Hepatic stellate cell (primary cell): ENCODE measurements around the gene CARMIL3.
A peak's percentile ranks its signal among the peaks of the same experiment; 100 is the strongest.
"Not testable (repeated sequence)": the region's sequence is repeated elsewhere in the genome, so short reads cannot be mapped to it uniquely, and the experiment has no call there.

ENCODE experiments used
- DNase-seq: peaks from one replicate; pipeline ENCODE4 v3.0.0; 2011; ENCODE audit warnings: low spot score

Gene CARMIL3, protein sequence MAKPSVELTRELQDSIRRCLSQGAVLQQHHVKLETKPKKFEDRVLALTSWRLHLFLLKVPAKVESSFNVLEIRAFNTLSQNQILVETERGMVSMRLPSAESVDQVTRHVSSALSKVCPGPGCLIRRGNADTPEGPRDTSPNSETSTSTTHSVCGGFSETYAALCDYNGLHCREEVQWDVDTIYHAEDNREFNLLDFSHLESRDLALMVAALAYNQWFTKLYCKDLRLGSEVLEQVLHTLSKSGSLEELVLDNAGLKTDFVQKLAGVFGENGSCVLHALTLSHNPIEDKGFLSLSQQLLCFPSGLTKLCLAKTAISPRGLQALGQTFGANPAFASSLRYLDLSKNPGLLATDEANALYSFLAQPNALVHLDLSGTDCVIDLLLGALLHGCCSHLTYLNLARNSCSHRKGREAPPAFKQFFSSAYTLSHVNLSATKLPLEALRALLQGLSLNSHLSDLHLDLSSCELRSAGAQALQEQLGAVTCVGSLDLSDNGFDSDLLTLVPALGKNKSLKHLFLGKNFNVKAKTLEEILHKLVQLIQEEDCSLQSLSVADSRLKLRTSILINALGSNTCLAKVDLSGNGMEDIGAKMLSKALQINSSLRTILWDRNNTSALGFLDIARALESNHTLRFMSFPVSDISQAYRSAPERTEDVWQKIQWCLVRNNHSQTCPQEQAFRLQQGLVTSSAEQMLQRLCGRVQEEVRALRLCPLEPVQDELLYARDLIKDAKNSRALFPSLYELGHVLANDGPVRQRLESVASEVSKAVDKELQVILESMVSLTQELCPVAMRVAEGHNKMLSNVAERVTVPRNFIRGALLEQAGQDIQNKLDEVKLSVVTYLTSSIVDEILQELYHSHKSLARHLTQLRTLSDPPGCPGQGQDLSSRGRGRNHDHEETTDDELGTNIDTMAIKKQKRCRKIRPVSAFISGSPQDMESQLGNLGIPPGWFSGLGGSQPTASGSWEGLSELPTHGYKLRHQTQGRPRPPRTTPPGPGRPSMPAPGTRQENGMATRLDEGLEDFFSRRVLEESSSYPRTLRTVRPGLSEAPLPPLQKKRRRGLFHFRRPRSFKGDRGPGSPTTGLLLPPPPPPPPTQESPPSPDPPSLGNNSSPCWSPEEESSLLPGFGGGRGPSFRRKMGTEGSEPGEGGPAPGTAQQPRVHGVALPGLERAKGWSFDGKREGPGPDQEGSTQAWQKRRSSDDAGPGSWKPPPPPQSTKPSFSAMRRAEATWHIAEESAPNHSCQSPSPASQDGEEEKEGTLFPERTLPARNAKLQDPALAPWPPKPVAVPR (N-terminal part only)

DNA sequence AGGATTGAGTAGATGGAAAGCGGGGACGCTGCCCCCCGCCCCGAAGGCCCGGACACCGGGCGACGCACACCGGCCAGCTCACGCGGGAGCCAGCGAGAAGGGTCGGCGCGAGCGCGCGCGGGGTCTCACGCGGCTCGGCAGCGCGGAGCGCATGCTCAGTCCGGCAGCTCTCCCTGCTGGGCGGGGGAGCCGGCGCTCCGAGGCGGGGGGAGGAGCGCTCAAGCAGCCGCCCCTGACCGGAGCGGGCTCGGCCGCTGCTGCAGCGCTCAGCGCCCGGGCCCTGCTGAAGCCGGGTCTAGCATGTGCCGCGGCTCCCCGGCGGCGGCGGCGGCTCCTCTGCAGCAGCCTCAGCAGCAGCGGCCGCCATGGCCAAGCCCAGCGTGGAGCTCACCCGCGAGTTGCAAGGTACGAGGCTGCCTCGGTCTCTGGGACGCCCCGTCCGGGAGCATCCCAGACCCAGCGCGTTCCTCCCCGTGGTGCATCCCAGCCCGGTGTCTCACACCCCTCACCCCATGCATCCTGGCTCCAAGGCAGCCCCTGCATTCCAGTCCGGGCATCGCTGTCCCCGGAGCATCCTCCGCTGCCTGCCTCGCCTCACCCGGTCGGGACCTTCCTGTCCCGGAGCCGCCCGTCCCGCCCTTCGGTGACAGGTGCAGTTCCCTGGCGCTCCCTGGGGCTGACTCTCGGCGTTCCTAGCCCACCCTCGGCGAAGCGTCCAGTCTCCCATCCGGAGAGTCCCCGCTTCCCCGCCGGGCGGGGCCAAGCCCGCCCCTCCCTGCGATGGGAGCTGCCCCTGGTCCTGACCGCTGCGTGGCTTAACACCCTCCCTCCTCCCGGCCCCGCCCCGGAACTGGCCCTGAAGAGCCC lies at the start of gene CARMIL3:
CARMIL3 (plus strand) TSS at position 221 of the 867 bp plus-strand sequence; CDS start at position 366, 145 bp downstream.
- DNase-seq = peak; percentile 80

DNA sequence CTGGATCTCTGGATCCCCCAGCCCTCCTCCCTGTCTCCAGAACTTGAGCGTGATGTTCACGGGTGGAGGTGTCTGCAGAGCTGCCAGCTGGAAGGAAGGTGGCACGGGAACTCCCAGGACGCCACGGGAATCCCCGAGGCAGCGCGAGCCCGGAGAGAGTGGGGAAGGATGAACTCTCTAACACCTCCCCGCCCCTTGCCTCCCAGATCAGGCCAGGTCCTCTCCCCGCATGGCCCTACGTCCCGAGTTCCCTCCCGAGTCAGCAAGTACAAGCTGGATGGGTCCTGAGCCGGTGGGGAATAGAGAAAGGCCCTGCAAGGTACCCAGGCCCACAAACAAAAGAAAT lies 45.4 kb upstream of the CARMIL3 start:
- not testable (repeated sequence) for DNase-seq

DNA sequence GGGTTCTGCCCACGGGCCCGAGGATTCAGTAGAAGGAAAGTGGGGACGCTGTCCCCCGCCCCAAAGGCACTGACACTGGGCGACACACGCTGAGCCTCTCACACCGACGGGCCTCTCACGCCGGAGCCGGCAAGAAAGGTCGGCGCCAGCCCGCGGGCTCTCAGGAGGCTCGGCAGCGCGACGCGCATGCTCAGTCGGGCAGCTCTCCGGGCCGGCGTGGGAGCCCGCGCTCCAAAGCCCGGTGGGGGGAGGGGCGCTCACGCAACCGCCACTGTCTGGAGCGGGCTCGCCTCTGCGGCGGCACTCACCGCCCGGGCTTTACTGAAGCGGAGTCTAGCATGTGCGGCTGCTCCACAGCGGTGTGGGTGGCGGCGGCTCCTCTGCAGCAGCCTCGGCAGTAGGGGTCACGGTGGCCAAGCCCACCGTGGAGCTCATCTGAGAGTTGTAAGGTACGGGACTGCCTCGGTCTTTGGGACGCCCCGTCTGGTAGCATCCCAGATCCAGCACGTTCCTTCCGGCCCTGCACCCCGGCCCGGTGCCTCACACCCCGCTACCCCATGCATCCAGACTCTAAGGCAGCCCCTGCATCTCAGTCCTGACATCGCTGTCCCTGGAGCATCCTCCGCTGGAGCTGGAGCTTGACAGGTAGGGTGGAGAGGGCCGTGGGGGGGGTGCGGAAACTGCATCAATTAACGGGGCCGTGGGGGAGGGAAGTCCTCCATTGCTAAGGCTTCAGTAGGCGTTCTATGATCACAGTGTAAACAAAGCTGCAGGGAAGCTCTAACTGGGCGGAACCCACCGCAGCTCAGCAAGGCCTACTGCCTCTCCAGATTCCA lies 44.8 kb upstream of the CARMIL3 start:
- DNase-seq = not testable (repeated sequence)

DNA sequence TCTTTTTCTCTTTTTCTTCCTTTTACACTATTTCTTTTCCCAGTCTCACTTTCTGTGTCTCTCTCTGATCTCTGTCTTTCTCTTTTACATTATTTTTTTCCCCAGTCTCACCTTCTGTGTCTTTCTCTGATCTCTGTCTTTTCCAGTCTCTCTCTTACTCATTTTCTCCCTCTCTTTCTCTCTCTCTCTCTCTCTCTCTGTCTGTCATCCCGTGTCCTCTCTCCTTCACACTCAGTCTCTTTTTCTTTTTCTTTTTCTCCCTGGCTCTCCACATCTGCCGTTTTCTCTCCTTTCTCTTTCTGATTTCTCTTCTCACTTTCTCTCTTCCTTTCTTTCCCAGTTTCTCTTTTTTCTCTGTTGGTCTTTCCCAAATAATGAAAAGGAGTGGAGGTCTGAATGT lies 40.8 kb upstream of the CARMIL3 start:
- DNase-seq = no peak

DNA sequence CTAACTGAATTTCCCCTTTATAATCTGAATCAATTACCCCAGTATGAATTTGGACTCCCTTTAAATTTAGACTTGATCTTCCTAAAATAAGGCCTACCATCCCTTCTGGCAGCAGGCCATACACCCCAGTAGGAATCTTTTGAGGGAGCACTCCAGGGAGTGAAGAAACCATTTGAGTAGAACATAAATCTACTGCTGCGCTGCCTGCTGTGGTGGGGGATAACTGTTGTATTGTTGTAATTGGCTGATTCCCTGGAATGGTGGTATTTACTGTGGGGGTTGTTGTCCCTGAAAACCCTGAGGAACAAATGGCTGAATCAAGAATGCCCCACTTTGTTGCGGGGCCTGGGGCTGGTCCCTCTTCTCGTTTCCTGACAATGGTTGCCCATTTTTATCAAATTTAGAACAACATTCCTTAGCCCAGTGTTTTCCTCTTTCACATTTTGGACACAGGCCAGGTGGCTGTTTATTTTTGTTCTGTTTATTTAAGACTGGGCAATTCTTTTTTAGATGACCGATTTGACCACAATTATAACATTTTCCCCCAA lies 39.0 kb upstream of the CARMIL3 start:
- not testable (repeated sequence) for DNase-seq

DNA sequence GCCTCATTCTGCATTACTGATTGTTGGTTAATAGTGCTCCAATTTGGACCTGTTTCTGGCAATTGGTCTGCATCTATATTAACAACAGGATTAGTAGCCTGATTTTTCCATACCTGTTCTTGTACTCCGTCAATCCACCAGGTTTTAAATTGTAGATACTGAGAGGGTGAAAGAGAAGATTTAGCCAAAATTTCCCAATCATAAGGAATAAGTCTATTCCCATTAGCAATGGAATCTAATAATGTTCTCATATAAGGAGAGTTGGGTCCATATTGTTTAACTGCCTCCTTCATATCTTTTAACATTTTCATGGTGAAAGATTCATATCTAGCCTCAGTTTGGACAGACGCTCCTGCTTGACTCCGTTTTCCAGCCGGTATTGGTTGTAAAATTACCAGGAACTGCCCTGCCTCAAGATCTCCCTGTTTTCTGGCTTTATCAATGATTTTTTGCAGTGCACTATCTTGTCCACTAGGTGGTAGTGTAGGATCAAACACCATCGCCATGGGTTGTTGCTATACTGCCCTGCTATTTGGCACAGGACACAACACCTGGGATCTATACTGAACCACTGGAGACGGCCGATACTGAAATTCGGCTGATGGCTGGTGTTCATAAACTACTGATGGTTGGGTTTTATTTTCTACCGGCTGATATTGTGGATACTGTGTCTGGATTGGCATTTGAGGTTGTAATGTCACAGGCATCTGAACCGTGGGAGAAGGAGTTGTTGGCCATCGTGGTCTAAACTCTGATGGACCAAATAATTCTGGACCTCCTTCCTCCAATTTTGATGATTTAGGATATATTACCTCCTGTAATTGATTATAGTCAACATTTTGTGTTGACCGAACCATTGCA lies 37.9 kb upstream of the CARMIL3 start:
- DNase-seq = peak; percentile 60

DNA sequence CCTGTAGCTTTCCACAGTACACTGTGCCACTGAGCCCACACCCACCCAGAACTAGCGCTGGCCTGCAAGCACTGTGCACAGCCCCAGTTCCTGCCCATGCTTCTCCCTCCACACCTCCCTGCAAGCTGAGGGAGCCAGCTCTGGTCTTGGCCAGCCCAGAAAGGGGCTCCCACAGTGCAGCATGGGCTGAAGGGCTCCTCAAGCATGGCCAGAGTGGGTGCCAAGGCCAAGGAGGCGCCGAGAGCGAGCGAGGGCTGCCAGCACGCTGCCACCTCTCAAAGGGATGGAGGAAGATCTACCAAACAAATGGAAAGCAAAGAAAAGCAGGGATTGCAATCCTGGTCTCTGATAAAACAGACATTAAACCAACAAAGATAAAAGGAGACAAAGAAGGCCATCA lies 36.1 kb upstream of the CARMIL3 start:
- DNase-seq = not testable (repeated sequence)

DNA sequence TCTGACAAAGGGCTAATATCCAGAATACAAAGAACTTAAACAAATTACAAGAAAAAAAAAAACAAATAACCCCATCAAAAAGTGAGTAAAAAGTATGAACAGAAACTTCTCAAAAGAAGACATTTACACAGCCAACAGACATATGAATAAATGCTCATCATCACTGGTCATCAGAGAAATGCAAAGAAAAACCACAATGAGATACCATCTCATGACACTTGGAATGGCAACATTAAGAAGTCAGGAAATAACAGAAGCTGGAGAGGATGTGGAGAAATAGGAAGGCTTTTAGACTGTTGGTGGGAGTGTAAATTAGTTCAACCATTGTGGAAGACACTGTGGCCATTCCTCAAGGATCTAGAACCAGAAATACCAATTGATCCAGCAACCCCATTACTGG lies 32.8 kb upstream of the CARMIL3 start:
- not testable (repeated sequence) for DNase-seq

DNA sequence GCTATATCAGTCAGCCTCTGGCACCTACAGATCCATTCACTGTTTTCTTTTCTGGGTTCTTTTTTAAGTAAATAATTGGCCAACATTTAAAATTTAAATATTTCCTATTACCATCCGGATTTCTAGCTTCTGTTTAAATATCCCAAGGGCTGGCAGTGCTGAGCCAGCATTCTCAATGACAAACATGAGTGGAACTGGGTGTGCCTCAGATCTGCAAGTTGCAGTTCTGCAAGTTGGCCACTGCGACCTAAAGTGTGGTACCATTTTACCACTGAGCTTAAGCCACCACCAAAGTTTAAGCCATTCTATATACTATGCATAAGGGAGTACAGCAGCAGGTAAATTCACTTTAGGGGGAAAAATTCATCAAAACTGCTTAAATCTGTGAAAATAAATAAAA lies 31.9 kb upstream of the CARMIL3 start:
- not testable (repeated sequence) for DNase-seq

DNA sequence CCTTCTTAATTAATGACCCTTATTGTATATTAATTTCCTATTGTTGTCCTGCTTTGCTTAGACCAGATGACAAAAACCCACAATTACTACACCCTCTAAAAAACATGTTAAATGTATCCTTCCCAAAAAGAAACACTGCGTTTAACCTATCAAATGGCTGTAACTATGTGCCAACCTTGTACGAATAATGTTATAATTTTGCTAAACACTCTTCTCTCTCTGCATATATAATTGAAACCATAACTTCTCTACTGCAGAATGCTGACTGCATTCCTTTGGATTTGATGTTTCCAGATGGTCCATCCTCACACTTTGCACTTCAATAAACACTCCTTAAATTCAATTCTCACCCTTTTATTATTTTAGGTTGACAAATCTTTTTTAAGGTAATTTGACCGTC lies 31.3 kb upstream of the CARMIL3 start:
- not testable (repeated sequence) for DNase-seq

DNA sequence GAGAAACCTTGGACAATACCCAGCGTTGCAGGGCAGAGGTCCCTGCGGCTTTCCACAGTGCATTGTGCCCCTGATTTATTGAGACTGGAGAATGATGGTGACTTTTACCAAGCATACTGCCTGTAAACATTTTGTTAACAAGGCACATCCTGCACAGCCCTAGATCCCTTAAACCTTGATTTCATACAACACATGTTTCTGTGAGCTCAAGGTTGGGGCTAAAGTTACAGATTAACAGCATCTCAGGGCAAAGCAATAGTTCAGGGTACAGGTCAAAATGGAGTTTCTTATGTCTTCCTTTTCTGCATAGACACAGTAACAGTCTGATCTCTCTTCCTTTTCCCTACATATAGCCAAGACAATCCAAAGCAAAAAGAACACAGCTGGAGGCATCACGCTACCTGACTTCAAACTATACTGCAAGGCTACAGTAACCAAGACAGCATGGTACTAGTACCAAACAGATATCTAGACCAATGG lies 26.8 kb upstream of the CARMIL3 start:
- not testable (repeated sequence) for DNase-seq

DNA sequence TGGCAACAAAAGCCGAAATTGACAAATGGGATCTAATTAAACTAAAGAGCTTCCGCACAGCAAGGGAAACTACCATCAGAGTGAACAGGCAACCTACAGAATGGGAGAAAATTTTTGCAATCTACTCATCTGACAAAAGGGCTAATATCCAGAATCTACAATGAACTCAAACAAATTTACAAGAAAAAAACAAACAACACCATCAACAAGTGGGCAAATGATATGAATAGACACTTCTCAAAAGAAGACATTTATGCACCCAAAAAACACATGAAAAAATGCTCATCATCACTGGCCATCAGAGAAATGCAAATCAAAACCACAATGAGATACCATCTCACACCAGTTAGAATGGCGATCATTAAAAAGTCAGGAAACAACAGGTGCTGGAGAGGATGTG lies 22.1 kb upstream of the CARMIL3 start:
- not testable (repeated sequence) for DNase-seq

DNA sequence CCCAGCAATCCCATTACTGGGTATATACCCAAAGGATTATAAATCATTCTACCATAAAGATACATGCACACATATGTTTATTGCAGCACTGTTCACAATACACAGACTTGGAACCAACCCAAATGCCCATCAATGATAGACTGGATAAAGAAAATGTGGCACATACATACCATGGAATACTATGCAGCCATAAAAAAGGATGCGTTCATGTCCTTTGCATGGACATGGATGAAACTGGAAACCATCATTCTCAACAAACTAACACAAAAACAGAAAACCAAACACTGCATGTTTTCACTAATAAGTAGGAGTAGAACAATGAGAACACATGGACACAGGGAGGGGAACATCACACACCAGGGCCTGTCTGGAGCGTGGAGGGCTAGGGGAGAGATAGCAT lies 20.5 kb upstream of the CARMIL3 start:
- not testable (repeated sequence) for DNase-seq

DNA sequence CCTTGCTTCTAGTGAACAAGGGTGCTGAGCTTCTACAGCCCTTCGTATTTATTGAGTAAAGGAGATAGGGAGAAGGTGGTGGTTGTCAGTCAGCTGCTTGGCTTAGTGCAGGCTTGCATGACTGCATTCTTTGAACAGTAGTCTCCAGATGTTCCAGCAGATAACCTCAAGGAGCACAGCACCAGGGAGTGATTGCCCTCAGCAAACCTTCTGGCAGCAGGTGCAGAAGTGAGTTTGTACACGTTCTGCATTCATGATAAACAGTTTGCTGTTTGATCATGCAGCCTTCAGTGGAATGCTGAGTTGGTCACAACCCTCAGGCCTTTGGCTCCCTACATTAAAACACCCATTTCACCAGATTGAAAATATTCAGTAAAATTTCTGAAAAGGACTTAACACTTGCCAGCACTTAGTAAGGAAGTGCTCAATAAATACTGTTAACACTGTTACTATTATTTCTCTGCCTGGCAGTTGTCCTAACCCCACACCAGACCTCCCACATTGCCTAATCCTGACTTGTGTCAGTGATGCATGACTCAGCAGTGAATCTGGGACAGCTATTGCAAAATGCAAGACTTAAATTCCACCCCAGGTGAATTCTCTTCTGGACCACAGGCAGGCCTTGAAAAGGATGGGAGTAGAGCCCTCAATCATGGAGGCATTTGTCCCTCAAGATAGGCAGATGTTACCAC lies 18.9 kb upstream of the CARMIL3 start:
- peak; percentile 11 for DNase-seq

DNA sequence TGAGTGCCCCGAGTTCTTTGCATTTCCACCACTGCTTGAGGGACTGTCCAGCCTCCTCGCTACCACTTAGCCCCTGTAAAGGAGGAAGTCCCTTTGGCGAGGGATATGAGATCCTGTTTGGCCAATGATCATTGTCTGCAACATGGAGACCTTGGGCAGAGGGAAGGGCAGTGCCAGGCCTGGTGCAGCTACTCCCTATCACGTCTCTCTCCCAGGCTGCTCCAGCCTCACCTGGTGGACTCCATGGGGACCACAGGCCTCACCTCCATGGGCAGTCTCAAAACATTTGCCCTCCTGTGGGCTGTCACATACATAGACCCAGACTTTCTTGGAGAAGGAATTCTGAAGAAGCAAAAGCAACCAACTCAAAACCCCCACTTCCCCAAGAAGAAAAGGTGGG lies 16.0 kb upstream of the CARMIL3 start:
- not testable (repeated sequence) for DNase-seq

DNA sequence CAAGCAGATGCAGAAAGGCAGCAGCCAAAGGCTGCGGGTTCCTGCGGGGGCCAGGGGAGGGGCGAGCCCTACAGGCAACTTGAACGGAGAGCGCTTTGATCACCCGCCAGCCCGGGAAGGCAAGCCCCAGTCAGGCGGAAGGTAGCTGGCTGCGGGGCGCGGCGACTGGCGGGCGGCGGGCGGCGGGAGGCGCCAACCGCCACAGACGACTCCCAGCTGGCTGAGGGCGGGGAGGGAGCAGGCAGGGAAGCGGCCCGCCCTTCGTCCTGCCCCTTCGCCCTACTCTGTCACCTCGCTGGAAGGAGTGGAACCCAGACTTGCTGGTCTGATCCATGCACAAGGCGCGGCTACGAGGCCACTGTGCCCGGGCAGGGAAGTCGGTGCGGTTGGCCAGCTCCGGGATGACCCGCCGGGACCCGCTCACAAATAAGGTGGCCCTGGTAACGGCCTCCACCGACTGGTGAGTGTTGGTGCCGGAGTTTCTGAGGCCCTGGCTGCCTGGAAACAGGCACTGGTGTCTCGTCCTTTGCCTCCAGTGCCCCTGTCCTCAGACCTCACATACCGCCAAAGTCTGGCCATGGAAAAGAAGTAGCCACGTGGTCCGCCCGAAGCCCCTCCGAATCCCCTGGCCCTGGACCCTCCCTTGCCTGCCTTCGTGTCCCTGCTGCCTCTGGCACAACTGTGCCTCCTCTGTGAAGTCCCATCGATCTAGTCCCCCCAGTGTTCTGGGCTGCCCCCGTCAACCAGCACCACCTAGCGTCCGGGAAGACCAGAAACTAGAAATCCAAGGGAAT lies 15.4 kb upstream of the CARMIL3 start:
- DNase-seq = peak; percentile 75

DNA sequence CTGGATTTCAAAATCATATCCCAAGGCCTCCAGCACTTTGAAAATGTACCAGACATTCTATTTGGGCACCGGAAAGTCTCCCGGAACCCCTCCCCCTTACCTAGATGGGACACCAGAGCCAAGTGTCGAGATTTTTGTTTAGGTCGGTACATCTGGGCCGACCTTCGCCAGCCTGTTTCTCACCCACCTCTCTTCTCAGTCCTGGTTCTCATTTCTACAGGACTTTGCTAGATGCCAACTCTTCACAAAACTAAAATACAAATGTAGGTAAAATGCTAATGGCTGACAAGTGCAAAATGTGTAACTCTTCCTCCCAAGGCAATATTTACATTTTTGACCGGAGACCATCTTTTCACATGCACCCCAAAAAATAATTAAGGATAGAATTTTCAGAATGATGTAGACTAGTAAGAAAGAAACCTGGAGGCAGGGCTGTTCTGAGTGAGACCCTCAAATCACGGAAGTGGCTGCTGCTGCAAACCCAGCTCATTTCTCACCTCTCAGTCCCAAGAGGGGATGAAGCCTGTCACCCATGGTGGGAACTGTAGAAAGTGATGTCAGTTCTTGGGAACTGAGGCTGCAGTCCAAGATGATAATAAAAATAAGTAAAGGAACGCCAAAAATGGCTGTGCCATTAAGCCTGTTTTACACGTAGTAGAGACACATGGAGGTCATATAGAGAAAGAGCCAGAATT lies 14.7 kb upstream of the CARMIL3 start:
- not testable (repeated sequence) for DNase-seq
